ENCODE results near the gene MAP3K14.

DNA sequence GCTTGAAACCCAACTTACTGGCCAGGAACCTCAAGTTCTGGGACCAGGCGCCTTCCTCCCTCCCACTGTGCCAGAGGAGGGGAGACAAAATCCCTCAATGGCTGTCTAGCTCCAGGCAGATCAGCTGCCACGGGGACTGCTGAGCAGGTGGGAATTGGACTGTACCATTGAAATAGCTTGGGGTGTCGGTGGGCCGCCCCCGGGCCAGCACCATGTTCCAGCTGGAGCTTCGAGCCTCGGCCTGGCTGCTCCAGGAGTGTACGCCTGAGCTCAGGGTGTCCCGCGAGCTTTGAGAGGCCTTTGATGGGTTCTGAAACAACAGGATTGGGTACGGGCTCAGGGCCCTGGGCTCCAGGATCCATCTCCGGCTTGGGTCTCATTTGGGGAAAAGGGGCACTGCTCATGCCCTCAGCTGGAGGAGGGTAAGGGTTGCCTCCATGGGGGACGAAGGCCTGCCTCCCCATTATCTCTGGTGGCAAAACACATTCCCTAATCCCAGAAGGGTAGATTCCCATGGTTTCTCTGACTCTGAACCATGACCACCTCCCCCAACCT, 50.4 kb downstream of the MAP3K14 start:
- no peak for TF ChIP-seq POLR2A (IDR thresholded peaks at IDR 0.05)
- TF ChIP-seq, protein P1, sequence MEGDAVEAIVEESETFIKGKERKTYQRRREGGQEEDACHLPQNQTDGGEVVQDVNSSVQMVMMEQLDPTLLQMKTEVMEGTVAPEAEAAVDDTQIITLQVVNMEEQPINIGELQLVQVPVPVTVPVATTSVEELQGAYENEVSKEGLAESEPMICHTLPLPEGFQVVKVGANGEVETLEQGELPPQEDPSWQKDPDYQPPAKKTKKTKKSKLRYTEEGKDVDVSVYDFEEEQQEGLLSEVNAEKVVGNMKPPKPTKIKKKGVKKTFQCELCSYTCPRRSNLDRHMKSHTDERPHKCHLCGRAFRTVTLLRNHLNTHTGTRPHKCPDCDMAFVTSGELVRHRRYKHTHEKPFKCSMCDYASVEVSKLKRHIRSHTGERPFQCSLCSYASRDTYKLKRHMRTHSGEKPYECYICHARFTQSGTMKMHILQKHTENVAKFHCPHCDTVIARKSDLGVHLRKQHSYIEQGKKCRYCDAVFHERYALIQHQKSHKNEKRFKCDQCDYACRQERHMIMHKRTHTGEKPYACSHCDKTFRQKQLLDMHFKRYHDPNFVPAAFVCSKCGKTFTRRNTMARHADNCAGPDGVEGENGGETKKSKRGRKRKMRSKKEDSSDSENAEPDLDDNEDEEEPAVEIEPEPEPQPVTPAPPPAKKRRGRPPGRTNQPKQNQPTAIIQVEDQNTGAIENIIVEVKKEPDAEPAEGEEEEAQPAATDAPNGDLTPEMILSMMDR (IDR thresholded peaks at IDR 0.05): no peak

Data from thyroid gland (tissue), 4 donors.